ENCODE results near the gene KPRP. TPM values are rescaled to one million over a fixed set of nuclear protein-coding genes. Genes with fewer than 3 reads are reported as not detected.

Gene KPRP
- total RNA-seq, 1 donor from 2014 or later, result not detected

DNA sequence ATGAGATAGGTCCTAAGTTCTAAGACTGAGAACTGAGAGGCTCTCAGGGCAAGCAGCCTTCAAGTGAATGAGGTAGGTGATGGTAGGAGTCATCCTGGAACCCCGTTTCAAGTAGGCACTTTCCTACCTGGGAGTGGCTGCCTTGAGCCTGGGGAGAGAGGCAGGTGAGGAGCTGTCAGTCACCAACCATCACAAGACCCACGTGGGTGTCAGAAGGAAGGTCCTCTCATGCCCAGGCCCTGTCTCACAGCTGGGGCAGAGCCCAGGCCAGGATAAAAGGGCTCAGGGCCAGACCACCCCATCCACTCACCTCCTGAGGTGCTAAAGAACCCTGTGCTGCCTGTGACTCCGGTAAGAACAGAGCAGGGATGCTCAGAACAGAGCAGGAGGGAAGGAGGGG, 38.6 kb downstream of the KPRP start, which contains the start of gene LCE1D:
TSS of gene LCE1D (plus strand) at position 301 of the 400 bp plus-strand sequence. CDS start 1,074 bp downstream, outside the sequence.
- Histone ChIP-seq H3K4me3 (ENCODE audit: insufficient read depth, low read depth, low read length) (no peak within 1 kb of the TSS), H3K79me2 (ENCODE audit: insufficient read depth, low read length) (no peaks in the 10 kb centered on the region), H3K4me1 (ENCODE audit: insufficient read depth, low read length) (no peaks in the 10 kb centered on the region), H3K27ac (ENCODE audit: low read depth, low read length) (no peak within 1 kb of the TSS), H3K36me3 (ENCODE audit: insufficient read depth, low read length) (no peaks in the 10 kb centered on the region), H3K9ac (ENCODE audit: low read length) (no peak within 1 kb of the TSS), H3K27me3 (ENCODE audit: insufficient read depth, low read length) (no peaks in the 10 kb centered on the region), H3K4me2 (ENCODE audit: low read length) (no peak within 1 kb of the TSS), H2AFZ (ENCODE audit: low read depth, low read length) (no peak within 1 kb of the TSS), H4K20me1 (ENCODE audit: insufficient read depth, low read length) (no peaks in the 10 kb centered on the region), H3K9me3 (ENCODE audit: insufficient read depth, low read depth, low read length) (no peaks in the 10 kb centered on the region)
- no peaks in the 10 kb centered on the region for H3K36me3 Mint-ChIP-seq (ENCODE audit: low read depth, unreplicated experiment)
- DNase-seq (ENCODE audit: low read depth) (no peak), FAIRE-seq (no peak)
- H3K27ac Mint-ChIP-seq (ENCODE audit: unreplicated experiment), result no peak within 1 kb of the TSS
- no peak for TF ChIP-seq EZH2 (IDR thresholded peaks at IDR 0.05; ENCODE audit: insufficient read depth, low read length)
- TF ChIP-seq, protein P1, sequence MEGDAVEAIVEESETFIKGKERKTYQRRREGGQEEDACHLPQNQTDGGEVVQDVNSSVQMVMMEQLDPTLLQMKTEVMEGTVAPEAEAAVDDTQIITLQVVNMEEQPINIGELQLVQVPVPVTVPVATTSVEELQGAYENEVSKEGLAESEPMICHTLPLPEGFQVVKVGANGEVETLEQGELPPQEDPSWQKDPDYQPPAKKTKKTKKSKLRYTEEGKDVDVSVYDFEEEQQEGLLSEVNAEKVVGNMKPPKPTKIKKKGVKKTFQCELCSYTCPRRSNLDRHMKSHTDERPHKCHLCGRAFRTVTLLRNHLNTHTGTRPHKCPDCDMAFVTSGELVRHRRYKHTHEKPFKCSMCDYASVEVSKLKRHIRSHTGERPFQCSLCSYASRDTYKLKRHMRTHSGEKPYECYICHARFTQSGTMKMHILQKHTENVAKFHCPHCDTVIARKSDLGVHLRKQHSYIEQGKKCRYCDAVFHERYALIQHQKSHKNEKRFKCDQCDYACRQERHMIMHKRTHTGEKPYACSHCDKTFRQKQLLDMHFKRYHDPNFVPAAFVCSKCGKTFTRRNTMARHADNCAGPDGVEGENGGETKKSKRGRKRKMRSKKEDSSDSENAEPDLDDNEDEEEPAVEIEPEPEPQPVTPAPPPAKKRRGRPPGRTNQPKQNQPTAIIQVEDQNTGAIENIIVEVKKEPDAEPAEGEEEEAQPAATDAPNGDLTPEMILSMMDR (IDR thresholded peaks at IDR 0.05; ENCODE audit: insufficient read depth, low read depth, low read length), result no peak
- no peak within 1 kb of the TSS for H3K4me3 Mint-ChIP-seq (ENCODE audit: unreplicated experiment)
- H3K4me1 Mint-ChIP-seq (ENCODE audit: low read depth, unreplicated experiment), result no peaks in the 10 kb centered on the region
- no peaks in the 10 kb centered on the region for H3K9me3 Mint-ChIP-seq (ENCODE audit: unreplicated experiment)
- peaks cover 2% of the 10 kb centered on the region for H3K27me3 Mint-ChIP-seq (ENCODE audit: low read depth, unreplicated experiment)

DNA sequence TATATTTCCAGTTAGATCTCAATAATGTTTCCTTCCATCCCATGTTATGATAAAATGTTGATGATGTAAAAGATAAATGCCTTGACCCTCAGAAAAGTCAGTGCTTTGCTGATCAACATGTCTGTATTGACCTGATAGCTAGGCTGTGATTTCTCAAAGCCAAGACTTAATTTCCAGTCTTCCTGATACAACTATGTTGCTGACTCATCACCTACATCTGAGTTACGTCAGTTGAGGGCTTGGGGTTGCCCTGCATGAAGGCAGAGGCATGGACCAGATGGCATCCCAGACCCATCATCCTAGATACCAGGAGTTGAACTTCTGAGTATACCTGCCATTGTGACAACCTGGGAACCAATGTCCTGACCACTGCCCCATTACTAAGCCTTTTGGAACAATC, 43.5 kb downstream of the KPRP start:
- no peak overlapping the region for H3K27ac ChIP-seq (ENCODE audit: low read depth, low read length)
- no peaks in the 10 kb centered on the region for H3K4me1 Mint-ChIP-seq (ENCODE audit: low read depth, unreplicated experiment)
- H3K9me3 ChIP-seq (ENCODE audit: insufficient read depth, low read depth, low read length), result no peaks in the 10 kb centered on the region
- H3K36me3 ChIP-seq (ENCODE audit: insufficient read depth, low read length), result no peaks in the 10 kb centered on the region
- no peak overlapping the region for H3K9ac ChIP-seq (ENCODE audit: low read length)
- H3K79me2 ChIP-seq (ENCODE audit: insufficient read depth, low read length), result no peaks in the 10 kb centered on the region
- TF ChIP-seq, protein P1 (IDR thresholded peaks at IDR 0.05; ENCODE audit: insufficient read depth, low read depth, low read length), result no peak
- TF ChIP-seq EZH2 (IDR thresholded peaks at IDR 0.05; ENCODE audit: insufficient read depth, low read length), result no peak
- H3K9me3 Mint-ChIP-seq (ENCODE audit: unreplicated experiment), result no peaks in the 10 kb centered on the region
- no peak overlapping the region for H3K27ac Mint-ChIP-seq (ENCODE audit: unreplicated experiment)
- no peaks in the 10 kb centered on the region for H3K36me3 Mint-ChIP-seq (ENCODE audit: low read depth, unreplicated experiment)
- H3K4me3 Mint-ChIP-seq (ENCODE audit: unreplicated experiment), result no peak overlapping the region
- no peak for FAIRE-seq
- H3K4me1 ChIP-seq (ENCODE audit: insufficient read depth, low read length), result no peaks in the 10 kb centered on the region
- H3K4me3 ChIP-seq (ENCODE audit: insufficient read depth, low read depth, low read length), result no peak overlapping the region
- H3K4me2 ChIP-seq (ENCODE audit: low read length), result no peak overlapping the region
- H4K20me1 ChIP-seq (ENCODE audit: insufficient read depth, low read length), result no peaks in the 10 kb centered on the region
- H3K27me3 ChIP-seq (ENCODE audit: insufficient read depth, low read length), result no peaks in the 10 kb centered on the region
- H3K27me3 Mint-ChIP-seq (ENCODE audit: low read depth, unreplicated experiment), result peaks cover 2% of the 10 kb centered on the region
- H2AFZ ChIP-seq (ENCODE audit: low read depth, low read length), result no peak overlapping the region
- DNase-seq (ENCODE audit: low read depth), result no peak

DNA sequence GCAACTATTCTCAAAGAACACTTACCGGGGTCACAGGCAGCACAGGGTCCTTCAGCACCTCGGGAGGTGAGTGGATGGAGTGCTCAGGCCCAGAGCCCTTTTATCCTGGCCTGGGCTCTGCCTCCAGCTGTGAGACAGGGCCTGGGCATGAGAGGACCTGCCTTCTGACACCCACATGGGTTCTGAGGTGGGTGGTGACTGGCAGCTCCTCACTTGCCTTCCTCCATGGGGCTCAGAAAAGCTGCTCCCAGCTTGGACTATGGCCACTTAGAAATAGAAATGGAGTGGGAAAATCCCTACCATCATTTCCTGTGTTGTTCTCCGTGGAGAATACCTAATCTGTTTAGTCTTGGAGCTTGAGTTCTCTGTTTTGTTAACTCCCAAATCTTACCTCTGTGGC, 48.8 kb downstream of the KPRP start, which contains the start of gene LCE1C:
TSS of gene LCE1C (minus strand) at position 76 of the 400 bp plus-strand sequence. CDS start 1,173 bp downstream, outside the sequence.
- H3K4me3 Mint-ChIP-seq (ENCODE audit: unreplicated experiment), result no peak within 1 kb of the TSS
- no peak within 1 kb of the TSS for H2AFZ ChIP-seq (ENCODE audit: low read depth, low read length)
- no peaks in the 10 kb centered on the region for H3K79me2 ChIP-seq (ENCODE audit: insufficient read depth, low read length)
- no peak within 1 kb of the TSS for H3K4me2 ChIP-seq (ENCODE audit: low read length)
- H3K4me1 Mint-ChIP-seq (ENCODE audit: low read depth, unreplicated experiment), result no peaks in the 10 kb centered on the region
- no peaks in the 10 kb centered on the region for H3K9me3 Mint-ChIP-seq (ENCODE audit: unreplicated experiment)
- no peaks in the 10 kb centered on the region for H4K20me1 ChIP-seq (ENCODE audit: insufficient read depth, low read length)
- H3K9me3 ChIP-seq (ENCODE audit: insufficient read depth, low read depth, low read length), result no peaks in the 10 kb centered on the region
- H3K27ac ChIP-seq (ENCODE audit: low read depth, low read length), result no peak within 1 kb of the TSS
- H3K27me3 ChIP-seq (ENCODE audit: insufficient read depth, low read length), result no peaks in the 10 kb centered on the region
- H3K4me1 ChIP-seq (ENCODE audit: insufficient read depth, low read length), result no peaks in the 10 kb centered on the region
- H3K27me3 Mint-ChIP-seq (ENCODE audit: low read depth, unreplicated experiment), result peaks cover 5% of the 10 kb centered on the region
- H3K27ac Mint-ChIP-seq (ENCODE audit: unreplicated experiment), result no peak within 1 kb of the TSS
- TF ChIP-seq, protein P1 (IDR thresholded peaks at IDR 0.05; ENCODE audit: insufficient read depth, low read depth, low read length), result no peak
- TF ChIP-seq EZH2 (IDR thresholded peaks at IDR 0.05; ENCODE audit: insufficient read depth, low read length), result no peak
- DNase-seq (ENCODE audit: low read depth), result no peak
- H3K9ac ChIP-seq (ENCODE audit: low read length), result no peak within 1 kb of the TSS
- H3K4me3 ChIP-seq (ENCODE audit: insufficient read depth, low read depth, low read length), result no peak within 1 kb of the TSS
- no peaks in the 10 kb centered on the region for H3K36me3 Mint-ChIP-seq (ENCODE audit: low read depth, unreplicated experiment)
- no peaks in the 10 kb centered on the region for H3K36me3 ChIP-seq (ENCODE audit: insufficient read depth, low read length)
- FAIRE-seq, result no peak

Data from astrocyte (in vitro differentiated cells and primary cell).